HEK293T (cell line): ENCODE data around the gene TRAM2.

Experiments
- CTCF ChIA-PET: fragments of 350-600 bp; formaldehyde crosslinking; extraction: SDS; loops from one replicate; lab custom pipeline; 2021; ENCODE audit warnings: antibody characterized with exemption, inconsistent platforms; lab: Yijun Ruan, JAX
- POLR2A ChIA-PET: fragments of 350-600 bp; formaldehyde crosslinking; extraction: SDS; loops from one replicate; lab custom pipeline; 2020; ENCODE audit warnings: antibody characterized with exemption, inconsistent platforms; lab: Yijun Ruan, JAX
- DNase-seq: peaks from one replicate; pipeline ENCODE4 v3.0.0; 2012; ENCODE audit warnings: mixed read lengths; ENCODE audit errors: extremely low spot score
- ARNT ChIP-seq: fragments of 450-650 bp; IDR thresholded peaks from 2 replicates; pipeline ENCODE4 v1.6.1; 2017; ENCODE audit warnings: mild to moderate bottlenecking
- BHLHE40 ChIP-seq: fragments of 450-650 bp; IDR thresholded peaks from 2 replicates; pipeline ENCODE4 v1.6.1; 2016; ENCODE audit warnings: mild to moderate bottlenecking, moderate library complexity, borderline replicate concordance
- CTBP1 ChIP-seq: fragments of 450-650 bp; IDR thresholded peaks from 2 replicates; pipeline ENCODE4 v1.6.1; 2016; ENCODE audit warnings: borderline replicate concordance
- ELF4 ChIP-seq: fragments of 450-650 bp; IDR thresholded peaks from 2 replicates; pipeline ENCODE4 v1.6.1; 2017; ENCODE audit warnings: antibody characterized with exemption
- FOXA1 ChIP-seq: fragments of 450-650 bp; IDR thresholded peaks from 2 replicates; pipeline ENCODE4 v1.6.1; 2016; ENCODE audit warnings: mild to moderate bottlenecking
- FOXK2 ChIP-seq: fragments of 450-650 bp; IDR thresholded peaks from 2 replicates; pipeline ENCODE4 v1.6.1; 2016; ENCODE audit warnings: mild to moderate bottlenecking
- FOXM1 ChIP-seq: fragments of 450-650 bp; IDR thresholded peaks from 2 replicates; pipeline ENCODE4 v1.6.1; 2017; ENCODE audit warnings: mild to moderate bottlenecking, borderline replicate concordance
- HDGF ChIP-seq: fragments of 450-650 bp; IDR thresholded peaks from 2 replicates; pipeline ENCODE4 v1.6.1; 2017; ENCODE audit warnings: antibody characterized with exemption, borderline replicate concordance
- L3MBTL2 ChIP-seq: fragments of 450-650 bp; conservative IDR thresholded peaks from 2 replicates; pipeline ENCODE4 v1.6.1; 2016; ENCODE audit warnings: mild to moderate bottlenecking
- LEF1 ChIP-seq: fragments of 450-650 bp; IDR thresholded peaks from 2 replicates; pipeline ENCODE4 v1.6.1; 2017; ENCODE audit warnings: mild to moderate bottlenecking, borderline replicate concordance
- NFRKB ChIP-seq: fragments of 450-650 bp; IDR thresholded peaks from 2 replicates; pipeline ENCODE4 v1.6.1; 2016; ENCODE audit warnings: mild to moderate bottlenecking, moderate library complexity
- SP1 ChIP-seq: fragments of 450-650 bp; IDR thresholded peaks from 2 replicates; pipeline ENCODE4 v1.6.1; 2017
- SUZ12 ChIP-seq: fragments of 450-650 bp; IDR thresholded peaks from 2 replicates; pipeline ENCODE4 v1.6.1; 2016; ENCODE audit warnings: mild to moderate bottlenecking
- TARDBP ChIP-seq: fragments of 450-650 bp; IDR thresholded peaks from 2 replicates; pipeline ENCODE4 v1.6.1; 2016
- ZNF384 ChIP-seq: fragments of 450-650 bp; IDR thresholded peaks from 2 replicates; pipeline ENCODE4 v1.6.1; 2016
- TF ChIP-seq, protein P1 (sequence below): fragments of 450-650 bp; IDR thresholded peaks from 2 replicates; pipeline ENCODE4 v1.6.1; 2016

TRAM2 gene

DNA sequence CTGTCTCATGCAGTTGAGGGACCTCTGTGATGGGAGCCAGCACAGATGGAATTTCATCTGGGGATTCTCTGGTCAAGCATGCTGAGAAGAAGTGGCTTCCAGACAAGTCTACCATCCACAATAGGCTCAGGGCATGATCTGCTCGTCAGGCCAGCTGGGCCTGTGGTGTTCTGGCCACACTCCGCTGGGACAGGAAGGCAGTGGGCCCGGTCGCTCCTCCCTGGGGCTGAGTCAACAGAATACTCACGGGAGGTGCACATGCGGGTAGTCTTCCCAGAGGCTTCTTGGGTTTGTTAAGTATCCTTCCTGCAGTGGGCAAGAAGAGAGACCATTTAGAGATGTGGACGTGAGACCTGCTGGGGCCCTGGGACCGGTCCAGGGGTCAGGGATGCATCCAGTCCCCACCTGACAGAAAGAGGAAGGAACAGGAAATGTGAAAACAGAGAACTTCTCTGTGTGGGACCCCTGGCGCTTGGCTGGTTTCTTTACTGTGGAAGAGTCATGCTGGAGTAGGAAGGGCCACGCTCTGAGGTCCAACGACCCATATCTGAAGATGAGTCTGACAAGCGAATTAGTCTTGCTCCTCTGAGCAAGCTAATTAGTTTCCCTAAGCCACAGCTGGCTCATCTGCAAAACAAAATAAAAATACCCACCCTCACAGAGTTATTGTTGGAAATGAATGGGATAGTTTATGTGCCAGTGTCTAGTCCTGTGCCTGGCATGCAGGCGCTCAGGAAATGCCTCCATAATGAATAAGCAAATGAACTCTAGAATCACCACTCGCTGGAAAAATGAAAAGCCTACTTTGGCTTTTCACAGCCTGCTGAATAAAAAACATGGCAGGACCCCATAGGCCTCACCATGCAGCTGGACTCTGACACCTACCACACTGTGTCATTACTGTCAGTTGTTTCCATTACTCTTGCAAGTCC is 67.3 kb downstream of the TRAM2 start:
- DNase-seq, result no peak
- TF ChIP-seq TARDBP (no peak), L3MBTL2 (no peak), FOXK2 (no peak), ELF4 (no peak), FOXA1 (no peak), LEF1 (no peak), SP1 (no peak), HDGF (no peak), BHLHE40 (no peak), CTBP1 (no peak), ZNF384 (no peak), FOXM1 (no peak), SUZ12 (no peak), ARNT (no peak), NFRKB (no peak)
- TF ChIP-seq, protein P1, sequence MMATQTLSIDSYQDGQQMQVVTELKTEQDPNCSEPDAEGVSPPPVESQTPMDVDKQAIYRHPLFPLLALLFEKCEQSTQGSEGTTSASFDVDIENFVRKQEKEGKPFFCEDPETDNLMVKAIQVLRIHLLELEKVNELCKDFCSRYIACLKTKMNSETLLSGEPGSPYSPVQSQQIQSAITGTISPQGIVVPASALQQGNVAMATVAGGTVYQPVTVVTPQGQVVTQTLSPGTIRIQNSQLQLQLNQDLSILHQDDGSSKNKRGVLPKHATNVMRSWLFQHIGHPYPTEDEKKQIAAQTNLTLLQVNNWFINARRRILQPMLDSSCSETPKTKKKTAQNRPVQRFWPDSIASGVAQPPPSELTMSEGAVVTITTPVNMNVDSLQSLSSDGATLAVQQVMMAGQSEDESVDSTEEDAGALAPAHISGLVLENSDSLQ, result no peak
- POLR2A ChIA-PET, result no interaction called here
- CTCF ChIA-PET, result no interaction called here

DNA sequence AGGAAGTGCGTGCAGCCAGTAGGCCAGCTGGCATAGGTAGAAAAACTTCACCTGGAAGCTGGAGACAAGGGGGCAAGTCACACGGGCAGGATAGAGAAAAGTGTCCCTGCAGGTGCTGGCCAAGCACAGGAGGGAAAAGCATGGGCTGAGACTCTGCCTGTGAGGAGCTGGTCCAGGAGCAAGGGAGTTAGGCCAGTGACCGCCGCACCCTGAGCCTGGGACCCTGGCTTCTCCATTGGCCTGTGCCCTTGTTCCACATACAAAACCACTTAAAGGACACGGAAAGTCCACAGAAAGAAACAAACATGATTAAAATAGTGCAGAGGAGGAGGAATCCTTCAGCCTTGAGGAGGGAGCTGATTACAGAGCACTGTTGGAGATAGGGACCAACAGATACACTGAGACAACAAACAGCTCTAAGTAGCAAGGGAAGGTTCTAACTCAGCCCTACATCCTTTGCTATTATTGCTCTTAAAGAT is 68.6 kb downstream of the TRAM2 start:
- ChIA-PET POLR2A (no interaction called here), CTCF (no interaction called here)
- no peak for DNase-seq
- TF ChIP-seq TARDBP (no peak), SP1 (no peak), FOXM1 (no peak), FOXA1 (no peak), SUZ12 (no peak), HDGF (no peak), BHLHE40 (no peak), L3MBTL2 (no peak), FOXK2 (no peak)

DNA sequence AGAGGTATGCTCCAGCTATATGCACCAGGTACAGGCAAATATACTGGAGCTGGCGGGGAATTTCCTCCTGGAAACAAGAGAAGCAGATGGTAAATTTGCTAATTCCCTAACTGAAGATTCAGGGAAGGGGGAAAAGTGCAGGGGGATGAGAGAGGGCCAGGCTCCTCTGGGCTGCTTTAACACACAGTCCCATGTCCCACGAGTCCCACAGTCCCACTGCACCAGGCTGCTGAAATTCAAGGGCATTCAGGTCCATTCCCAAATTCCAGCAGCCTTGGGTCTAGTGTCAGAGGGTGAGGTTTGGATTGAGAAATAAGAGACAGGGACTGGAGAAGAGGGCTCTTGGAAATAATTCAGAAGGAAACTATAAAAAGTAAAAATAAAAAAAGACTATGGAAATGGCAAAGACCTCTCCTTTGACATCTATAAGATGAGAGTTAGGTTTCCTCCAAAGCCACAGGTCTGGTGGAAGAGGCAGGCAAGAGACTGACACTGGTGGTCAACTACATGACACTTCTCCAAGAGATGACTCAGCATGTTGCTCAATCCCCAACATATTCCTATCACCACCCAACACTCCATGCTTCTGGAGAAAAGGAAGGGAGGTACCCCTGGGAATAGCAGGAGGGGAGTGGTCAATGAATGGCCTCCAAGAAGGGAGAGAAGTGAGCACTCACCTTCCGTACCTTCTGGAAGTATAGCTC is 69.2 kb downstream of the TRAM2 start:
- DNase-seq, result no peak
- TF ChIP-seq FOXM1, result no peak
- no peak for TF ChIP-seq SP1
- no peak for TF ChIP-seq CTBP1
- no peak for TF ChIP-seq TARDBP
- TF ChIP-seq HDGF, result no peak
- no peak for TF ChIP-seq LEF1
- no peak for TF ChIP-seq L3MBTL2
- TF ChIP-seq FOXK2, result no peak
- TF ChIP-seq FOXA1, result no peak
- TF ChIP-seq BHLHE40, result no peak
- no peak for TF ChIP-seq NFRKB
- no peak for TF ChIP-seq ZNF384
- TF ChIP-seq, protein P1, result no peak
- ChIA-PET POLR2A (no interaction called here), CTCF (no interaction called here)

DNA sequence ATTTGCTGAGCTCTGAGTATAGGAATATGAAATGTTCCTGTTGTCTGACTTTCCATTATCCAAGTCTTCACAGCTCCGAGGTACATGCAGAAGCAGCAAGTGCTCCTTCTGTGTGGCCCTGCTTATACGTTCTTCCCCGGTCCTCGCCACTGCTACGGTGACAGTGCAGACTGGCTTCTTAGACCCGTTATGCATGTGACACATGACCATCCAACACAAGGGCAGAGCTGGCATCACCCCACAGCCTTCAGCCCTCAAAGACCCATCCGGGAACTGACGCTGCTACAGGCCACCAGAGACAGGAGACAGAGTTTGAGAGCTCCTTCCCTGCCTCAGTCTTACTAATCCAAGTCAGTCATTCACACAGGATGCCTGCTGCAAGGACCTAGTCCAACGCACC is 70.4 kb downstream of the TRAM2 start:
- no peak for DNase-seq
- no peak for TF ChIP-seq ELF4
- ChIA-PET CTCF (no interaction called here), POLR2A (no interaction called here)

DNA sequence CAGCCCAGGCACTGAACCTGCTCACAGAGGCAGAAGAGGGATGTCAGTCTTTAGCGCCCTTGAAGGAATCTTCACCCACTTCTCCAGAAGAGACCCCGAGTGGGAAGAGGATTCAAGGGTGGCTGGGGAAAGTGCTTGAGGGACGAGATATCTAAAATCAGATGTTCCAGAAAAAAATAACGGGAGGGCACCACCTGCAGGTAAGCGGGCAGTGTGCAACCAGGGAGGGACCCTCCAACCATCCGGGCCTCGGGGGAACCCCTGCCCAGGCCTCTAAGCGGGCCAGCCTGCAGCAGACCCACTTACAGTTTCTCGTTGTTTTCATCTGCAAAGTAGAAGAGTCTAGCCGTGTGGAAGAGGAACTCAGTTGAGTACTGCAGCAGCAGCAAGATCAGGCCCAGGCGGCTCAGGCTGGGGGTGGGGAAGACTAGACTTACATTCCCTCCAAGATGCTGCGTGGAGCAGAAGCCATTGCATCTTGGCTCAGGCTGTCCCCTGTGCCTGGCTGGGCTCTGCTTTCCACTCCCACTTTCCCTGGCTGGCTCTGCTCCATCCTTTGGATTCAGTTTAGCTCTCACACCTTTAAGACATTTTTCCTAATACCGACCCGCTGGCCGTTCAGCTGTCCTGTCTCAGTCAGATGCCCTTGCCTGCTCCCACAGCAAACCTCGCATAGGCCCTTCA is 71.0 kb downstream of the TRAM2 start:
- no peak for DNase-seq
- POLR2A ChIA-PET, result no interaction called here
- TF ChIP-seq LEF1 (no peak), L3MBTL2 (no peak)
- CTCF ChIA-PET, result no interaction called here

DNA sequence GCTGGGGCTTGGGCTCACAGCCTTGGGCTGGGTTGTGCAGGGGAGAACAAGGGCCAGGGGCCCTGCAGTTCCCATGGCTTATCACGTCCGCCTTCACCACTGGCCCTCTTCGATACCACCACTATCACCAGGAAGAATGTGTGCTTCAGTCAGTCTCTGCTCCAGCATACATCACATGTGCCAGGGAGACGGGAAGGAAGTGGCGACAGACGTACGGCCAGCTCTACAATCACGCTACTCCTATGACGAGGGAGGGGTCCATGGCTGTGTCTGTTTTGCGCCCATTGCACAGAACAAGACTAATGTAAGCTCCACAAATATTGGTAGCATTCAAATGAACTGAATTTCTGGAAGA is 72.1 kb downstream of the TRAM2 start:
- ChIA-PET CTCF (no interaction called here), POLR2A (no interaction called here)
- no peak for TF ChIP-seq CTBP1
- no peak for DNase-seq
